ENCODE results near the gene ZNF98. TPM values are rescaled to one million over a fixed set of nuclear protein-coding genes. Genes with fewer than 3 reads are reported as not detected.

ZNF98 gene
- polyA plus RNA-seq, 1 of the 3 experiments (the other 2 are of a cell fraction), result not detected

DNA sequence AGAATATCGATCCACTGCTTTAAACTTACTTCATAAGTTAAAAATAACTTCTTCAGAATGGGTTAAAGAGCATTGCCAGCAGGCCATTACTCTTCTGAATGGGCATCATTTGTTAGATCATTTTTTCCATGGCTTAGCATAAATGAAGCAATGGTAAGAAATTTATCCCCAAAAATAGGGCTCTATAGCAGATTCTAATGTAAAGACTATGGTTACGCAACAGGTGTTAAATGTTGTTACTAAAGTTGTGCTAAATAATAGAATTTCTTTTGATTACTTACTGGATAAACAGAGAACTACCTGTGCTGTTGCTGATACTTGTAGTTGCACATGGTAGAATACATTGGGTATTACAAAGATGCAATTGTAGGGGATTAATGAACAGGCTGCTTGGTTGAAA, 15.9 kb upstream of the ZNF98 start (continued):
- no peak for TF ChIP-seq TAF1 (IDR thresholded peaks at IDR 0.05; ENCODE audit: borderline replicate concordance, low read depth, low read length)
- TF ChIP-seq SIN3A (IDR thresholded peaks at IDR 0.05; ENCODE audit: borderline replicate concordance, low read depth, low read length), result no peak
- TF ChIP-seq, protein P1, sequence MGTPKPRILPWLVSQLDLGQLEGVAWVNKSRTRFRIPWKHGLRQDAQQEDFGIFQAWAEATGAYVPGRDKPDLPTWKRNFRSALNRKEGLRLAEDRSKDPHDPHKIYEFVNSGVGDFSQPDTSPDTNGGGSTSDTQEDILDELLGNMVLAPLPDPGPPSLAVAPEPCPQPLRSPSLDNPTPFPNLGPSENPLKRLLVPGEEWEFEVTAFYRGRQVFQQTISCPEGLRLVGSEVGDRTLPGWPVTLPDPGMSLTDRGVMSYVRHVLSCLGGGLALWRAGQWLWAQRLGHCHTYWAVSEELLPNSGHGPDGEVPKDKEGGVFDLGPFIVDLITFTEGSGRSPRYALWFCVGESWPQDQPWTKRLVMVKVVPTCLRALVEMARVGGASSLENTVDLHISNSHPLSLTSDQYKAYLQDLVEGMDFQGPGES (IDR thresholded peaks at IDR 0.05; ENCODE audit: low read depth, low read length), result no peak

DNA sequence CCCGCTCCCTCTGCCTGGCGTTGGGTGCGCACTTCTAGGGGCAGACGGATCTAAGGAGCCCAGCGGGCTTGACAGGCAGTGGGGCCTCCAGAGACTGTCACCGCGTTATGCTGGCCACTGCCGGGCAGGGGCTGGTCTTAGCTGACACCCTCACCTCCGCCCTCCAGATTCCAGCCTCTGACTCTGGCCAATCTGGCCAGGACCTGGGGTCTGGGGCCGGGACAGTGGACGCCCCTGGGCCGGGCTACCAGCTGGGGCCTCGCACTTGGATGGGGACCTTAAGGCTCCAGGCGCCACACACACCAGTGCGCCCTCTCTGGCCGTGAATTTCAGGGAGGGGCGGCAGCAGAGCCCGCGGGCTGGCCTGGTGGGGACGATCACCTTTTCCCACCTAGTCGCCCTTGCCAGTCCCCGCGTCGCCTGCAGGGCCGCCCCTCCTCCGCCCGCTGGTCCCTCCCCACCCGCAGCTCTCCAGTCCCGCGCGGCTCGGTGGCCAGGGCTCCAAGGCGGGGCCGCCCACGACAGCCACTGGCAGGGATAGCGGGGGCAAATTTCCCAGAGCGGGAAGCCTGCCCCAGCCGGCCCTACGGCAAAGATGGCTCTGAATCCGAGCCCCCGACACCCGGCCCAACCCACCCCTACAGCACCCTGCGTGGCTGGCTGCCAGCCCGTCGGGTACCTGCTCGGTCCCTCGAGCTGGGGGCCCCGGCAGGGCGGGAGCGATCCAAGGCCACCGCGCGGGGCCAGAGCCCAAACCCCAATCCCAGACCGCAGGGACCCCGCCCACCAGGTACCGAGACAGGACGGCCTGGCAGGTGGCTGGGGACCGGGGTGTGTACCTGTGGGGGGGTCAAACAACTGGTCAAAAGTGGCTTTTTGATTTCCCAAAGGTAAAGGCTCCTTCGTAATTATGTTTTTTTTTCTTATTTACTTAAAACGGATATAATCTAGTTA, 6.1 kb upstream of the ZNF98 start:
- Histone ChIP-seq H3K4me1 (ENCODE audit: control insufficient read depth in 1 of 2, insufficient read depth in 2 of 2, low read depth in 1 of 2, low read length in 1 of 2) (no peaks in the 10 kb centered on the region), H3K4me3 (ENCODE audit: low read depth in 2 of 2, low read length in 1 of 2) (no peak overlapping the region; a peak in 1 of 4 replicates), H3K9me2 (no peaks in the 10 kb centered on the region), H3K27me3 (ENCODE audit: insufficient read depth) (no peaks in the 10 kb centered on the region), H3K9me3 (peaks cover 8% of the 10 kb centered on the region; the same call in 1 of the 2 replicates), H3K36me3 (replicated peaks in 1 of 2; ENCODE audit: control insufficient read depth in 1 of 2, insufficient read depth in 2 of 2, low read length in 1 of 2) (no peaks in the 10 kb centered on the region), H2AFZ (ENCODE audit: low read depth) (no peak overlapping the region), H3F3A (replicated peaks; ENCODE audit: insufficient read depth) (no peaks in the 10 kb centered on the region), H3K27ac (ENCODE audit: low read depth in 2 of 2, low read length in 1 of 2) (no peak overlapping the region), H3K79me2 (ENCODE audit: insufficient read depth) (no peaks in the 10 kb centered on the region), H3K4me2 (no peak overlapping the region), H4K20me1 (ENCODE audit: insufficient read depth) (no peaks in the 10 kb centered on the region), H3K9ac (no peak overlapping the region)
- 9% methylated on average over 14 of the region's 60 CpGs for WGBS (ENCODE audit: low lambda C conversion rate)
- TF ChIP-seq EP300 (IDR thresholded peaks at IDR 0.05; ENCODE audit: borderline replicate concordance in 1 of 2, low read depth in 1 of 2, low read length in 1 of 2) (no peak), JUND (IDR thresholded peaks at IDR 0.05) (no peak), TCF12 (IDR thresholded peaks at IDR 0.05) (no peak), POLR2AphosphoS5 (IDR thresholded peaks at IDR 0.05; ENCODE audit: low read depth, low read length) (no peak), RCOR1 (IDR thresholded peaks at IDR 0.05; ENCODE audit: low read length) (no peak), RAD21 (IDR thresholded peaks at IDR 0.05; ENCODE audit: low read length) (no peak), NRF1 (IDR thresholded peaks at IDR 0.05; ENCODE audit: low read depth, low read length) (no peak), RXRA (IDR thresholded peaks at IDR 0.05; ENCODE audit: borderline replicate concordance, low read depth) (no peak), RFX5 (IDR thresholded peaks at IDR 0.05; ENCODE audit: low read length) (no peak), ELF1 (IDR thresholded peaks at IDR 0.05) (no peak), GABPA (IDR thresholded peaks at IDR 0.05; ENCODE audit: low read depth) (no peak), MEF2A (IDR thresholded peaks at IDR 0.05; ENCODE audit: borderline replicate concordance, low read depth) (no peak)
- TF ChIP-seq, protein P2, sequence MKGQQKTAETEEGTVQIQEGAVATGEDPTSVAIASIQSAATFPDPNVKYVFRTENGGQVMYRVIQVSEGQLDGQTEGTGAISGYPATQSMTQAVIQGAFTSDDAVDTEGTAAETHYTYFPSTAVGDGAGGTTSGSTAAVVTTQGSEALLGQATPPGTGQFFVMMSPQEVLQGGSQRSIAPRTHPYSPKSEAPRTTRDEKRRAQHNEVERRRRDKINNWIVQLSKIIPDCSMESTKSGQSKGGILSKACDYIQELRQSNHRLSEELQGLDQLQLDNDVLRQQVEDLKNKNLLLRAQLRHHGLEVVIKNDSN (IDR thresholded peaks at IDR 0.05; ENCODE audit: borderline replicate concordance, low read depth), result no peak
- TF ChIP-seq, protein P3, sequence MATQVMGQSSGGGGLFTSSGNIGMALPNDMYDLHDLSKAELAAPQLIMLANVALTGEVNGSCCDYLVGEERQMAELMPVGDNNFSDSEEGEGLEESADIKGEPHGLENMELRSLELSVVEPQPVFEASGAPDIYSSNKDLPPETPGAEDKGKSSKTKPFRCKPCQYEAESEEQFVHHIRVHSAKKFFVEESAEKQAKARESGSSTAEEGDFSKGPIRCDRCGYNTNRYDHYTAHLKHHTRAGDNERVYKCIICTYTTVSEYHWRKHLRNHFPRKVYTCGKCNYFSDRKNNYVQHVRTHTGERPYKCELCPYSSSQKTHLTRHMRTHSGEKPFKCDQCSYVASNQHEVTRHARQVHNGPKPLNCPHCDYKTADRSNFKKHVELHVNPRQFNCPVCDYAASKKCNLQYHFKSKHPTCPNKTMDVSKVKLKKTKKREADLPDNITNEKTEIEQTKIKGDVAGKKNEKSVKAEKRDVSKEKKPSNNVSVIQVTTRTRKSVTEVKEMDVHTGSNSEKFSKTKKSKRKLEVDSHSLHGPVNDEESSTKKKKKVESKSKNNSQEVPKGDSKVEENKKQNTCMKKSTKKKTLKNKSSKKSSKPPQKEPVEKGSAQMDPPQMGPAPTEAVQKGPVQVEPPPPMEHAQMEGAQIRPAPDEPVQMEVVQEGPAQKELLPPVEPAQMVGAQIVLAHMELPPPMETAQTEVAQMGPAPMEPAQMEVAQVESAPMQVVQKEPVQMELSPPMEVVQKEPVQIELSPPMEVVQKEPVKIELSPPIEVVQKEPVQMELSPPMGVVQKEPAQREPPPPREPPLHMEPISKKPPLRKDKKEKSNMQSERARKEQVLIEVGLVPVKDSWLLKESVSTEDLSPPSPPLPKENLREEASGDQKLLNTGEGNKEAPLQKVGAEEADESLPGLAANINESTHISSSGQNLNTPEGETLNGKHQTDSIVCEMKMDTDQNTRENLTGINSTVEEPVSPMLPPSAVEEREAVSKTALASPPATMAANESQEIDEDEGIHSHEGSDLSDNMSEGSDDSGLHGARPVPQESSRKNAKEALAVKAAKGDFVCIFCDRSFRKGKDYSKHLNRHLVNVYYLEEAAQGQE (IDR thresholded peaks at IDR 0.05; ENCODE audit: low read depth, low read length), result no peak
- TF ChIP-seq, protein P1 (IDR thresholded peaks at IDR 0.05; ENCODE audit: low read depth, low read length), result no peak
- no peak for DNase-seq
- POLR2A ChIA-PET, result no interaction called here
- CTCF ChIA-PET, result no interaction called here

Measured in SK-N-SH (cell line).